SU-DHL-6 (cell line): ENCODE data around the gene DCBLD2.

Experiments used
- CTCF ChIP-seq: fragments of 200-600 bp; sonication (generic); IDR thresholded peaks from one replicate; pipeline ENCODE4 v1.5.1; 2017; ENCODE audit warnings: antibody characterized with exemption, mild to moderate bottlenecking, low read length, moderate library complexity; ENCODE audit not compliant: insufficient read depth, poor library complexity, severe bottlenecking
- EZH2phosphoT487 ChIP-seq: fragments of 200-600 bp; sonication (generic), shearing (Covaris generic); conservative IDR thresholded peaks from 2 replicates; pipeline ENCODE4 v1.6.1; 2018; ENCODE audit warnings: mild to moderate bottlenecking, antibody characterized with exemption, low read length, moderate library complexity, mixed read lengths

DNA sequence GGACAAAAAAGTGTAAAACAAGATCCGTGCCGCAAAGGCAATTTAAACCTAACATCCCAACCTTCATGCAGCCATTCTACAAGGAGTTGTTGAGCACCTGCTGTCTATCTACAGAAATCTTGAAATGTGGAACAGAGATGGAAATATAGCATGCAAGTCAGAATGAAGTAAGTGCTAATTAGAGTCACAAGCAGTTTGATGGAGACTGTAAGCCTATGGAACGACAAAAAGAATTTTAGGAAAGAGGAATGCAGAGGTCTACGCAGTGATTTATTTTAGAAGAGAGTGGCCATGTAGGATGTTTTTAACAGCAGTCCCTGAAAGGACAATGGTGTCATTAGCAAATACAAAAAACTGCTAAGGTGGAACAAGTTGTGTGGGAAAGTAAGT is 851 bp upstream of the DCBLD2 start:
- TF ChIP-seq CTCF (no peak), EZH2phosphoT487 (no peak)
